SK-N-MC (cell line): ENCODE data around the gene STX1A.
"Not testable (repeated sequence)": the region's sequence is repeated elsewhere in the genome, so short reads cannot be mapped to it uniquely, and the experiment has no call there.

Experiments used
- EZH2 ChIP-seq: fragments of 200-600 bp; sonication (generic); IDR thresholded peaks from one replicate; pipeline ENCODE4 v1.6.1; 2017; ENCODE audit warnings: antibody characterized with exemption
- FOXP2 ChIP-seq: optimal IDR thresholded peaks from 2 replicates; pipeline ENCODE3; 2011; ENCODE audit warnings: mild to moderate bottlenecking, moderate library complexity; ENCODE audit not compliant: insufficient read depth; ENCODE audit errors: extremely low read length, control extremely low read depth
- POLR2AphosphoS5 ChIP-seq: IDR thresholded peaks from 2 replicates; pipeline ENCODE4 v1.6.1; 2012; ENCODE audit warnings: mild to moderate bottlenecking, low read depth, low read length, borderline replicate concordance

DNA sequence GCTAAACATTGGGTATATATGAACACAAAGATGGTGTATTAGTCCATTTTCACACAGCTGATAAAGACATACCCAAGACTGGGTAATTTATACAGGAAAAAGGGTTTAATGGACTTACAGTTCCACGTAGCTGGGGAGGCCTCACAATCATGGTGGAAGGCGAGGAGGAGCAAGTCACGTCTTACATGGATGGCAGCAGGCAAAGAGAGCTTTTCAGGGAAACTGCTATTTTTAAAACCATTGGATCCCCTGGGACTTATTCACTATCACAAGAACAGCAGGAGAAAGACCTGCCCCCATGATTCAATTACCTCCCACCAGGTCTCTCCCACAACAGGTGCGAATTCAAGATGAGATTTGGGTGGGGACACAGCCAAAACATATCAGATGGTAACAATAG, 64.2 kb downstream of the STX1A start:
- not testable (repeated sequence) for TF ChIP-seq EZH2, FOXP2, POLR2AphosphoS5
